GM23338 (cell line): ENCODE results near the gene HSPBAP1. TPM values are rescaled to one million over a fixed set of nuclear protein-coding genes. Genes with fewer than 3 reads are reported as not detected.

Experiments used
- ATAC-seq: fragments of 200-7000 bp; cut with Tn5 transposase; 3 replicates; pipeline ENCODE4 v1.9.1; 2020
- DNase-seq: peaks from one replicate; pipeline ENCODE4 v3.0.0-alpha.2; 2015; ENCODE audit warnings: low spot score
- H2AFZ ChIP-seq: fragments of 200-600 bp; sonication (generic); 2 replicates; pipeline ENCODE4 v1.8.0; 2016; ENCODE audit warnings: antibody characterized with exemption, mild to moderate bottlenecking, moderate library complexity
- H3F3A ChIP-seq: fragments of 200-600 bp; sonication (generic); replicated peaks from 2 replicates; pipeline ENCODE4 v1.8.0; 2017; ENCODE audit warnings: antibody characterized with exemption, mixed run types, low read depth
- H3K27ac ChIP-seq: fragments of 200-600 bp; sonication (generic); 2 replicates; pipeline ENCODE4 v1.6.1; 2016; ENCODE audit warnings: low read depth
- H3K27me3 ChIP-seq: fragments of 200-600 bp; sonication (generic); 2 replicates; pipeline ENCODE4 v1.8.0; 2016; ENCODE audit warnings: mild to moderate bottlenecking, mixed run types, moderate library complexity; ENCODE audit not compliant: insufficient read depth
- H3K36me3 ChIP-seq: fragments of 200-600 bp; sonication (generic); 2 replicates; pipeline ENCODE4 v1.8.0; 2016; ENCODE audit warnings: mild to moderate bottlenecking; ENCODE audit not compliant: insufficient read depth
- H3K4me1 ChIP-seq: fragments of 200-600 bp; sonication (generic); 2 replicates; pipeline ENCODE4 v1.8.0; 2016; ENCODE audit warnings: mild to moderate bottlenecking, moderate library complexity; ENCODE audit not compliant: insufficient read depth
- H3K4me2 ChIP-seq: fragments of 200-600 bp; sonication (generic); 2 replicates; pipeline ENCODE4 v1.7.1; 2017; ENCODE audit warnings: mixed run types
- H3K4me3 ChIP-seq: fragments of 200-600 bp; sonication (generic); 2 replicates; pipeline ENCODE4 v1.6.1; 2016; ENCODE audit warnings: mixed run types
- H3K79me2 ChIP-seq: fragments of 200-600 bp; sonication (generic); replicated peaks from 2 replicates; pipeline ENCODE4 v1.8.0; 2017; ENCODE audit warnings: mild to moderate bottlenecking; ENCODE audit not compliant: insufficient read depth
- H3K9me2 ChIP-seq: fragments of 200-600 bp; sonication (generic); 2 replicates; pipeline ENCODE4 v1.8.0; 2017; ENCODE audit not compliant: insufficient read depth
- H4K20me1 ChIP-seq: fragments of 200-600 bp; sonication (generic); replicated peaks from 2 replicates; pipeline ENCODE4 v1.8.0; 2017; ENCODE audit warnings: mild to moderate bottlenecking; ENCODE audit not compliant: insufficient read depth
- H3K27ac Mint-ChIP-seq: 2 replicates; pipeline ENCODE4 v1.8.0; 2020; ENCODE audit warnings: inconsistent platforms, mild to moderate bottlenecking, moderate library complexity, mixed read lengths
- H3K27me3 Mint-ChIP-seq: 3 replicates; pipeline ENCODE4 v1.8.0; 2022; ENCODE audit warnings: low read depth, mild to moderate bottlenecking, moderate library complexity, mixed read lengths, inconsistent platforms; ENCODE audit not compliant: insufficient read depth, poor library complexity
- H3K36me3 Mint-ChIP-seq: 3 replicates; pipeline ENCODE4 v1.8.0; 2021; ENCODE audit warnings: low read depth, mild to moderate bottlenecking, inconsistent platforms, moderate library complexity, mixed read lengths
- H3K4me1 Mint-ChIP-seq: 3 replicates; pipeline ENCODE4 v1.8.0; 2020; ENCODE audit warnings: mild to moderate bottlenecking, inconsistent platforms, mixed read lengths
- H3K4me3 Mint-ChIP-seq: 3 replicates; pipeline ENCODE4 v1.8.0; 2021; ENCODE audit warnings: moderate library complexity, mild to moderate bottlenecking, inconsistent platforms, mixed read lengths
- H3K9me3 Mint-ChIP-seq: 3 replicates; pipeline ENCODE4 v1.8.0; 2020; ENCODE audit warnings: moderate library complexity, mild to moderate bottlenecking, inconsistent platforms, mixed read lengths
- CREB1 ChIP-seq: fragments of 250-450 bp; sonication (Bioruptor Pico); IDR thresholded peaks from 2 replicates; pipeline ENCODE4 v1.5.0; 2020; ENCODE audit warnings: low read depth, mild to moderate bottlenecking, moderate library complexity
- CTCF ChIP-seq, 2 experiments: fragments of 200-600 bp in 1 of 2; sonication (generic) in 1 of 2; conservative IDR thresholded peaks; 2 replicates each; pipeline versions ENCODE4 v1.5.1 to v1.6.1; 2016 to 2017; ENCODE audit warnings: antibody characterized with exemption in 2 of 2, low read depth in 2 of 2, mild to moderate bottlenecking in 2 of 2, moderate library complexity in 1 of 2
- ETS1 ChIP-seq: IDR thresholded peaks from 2 replicates; pipeline ENCODE4 v1.6.1; 2016; ENCODE audit warnings: antibody characterized with exemption
- EZH2phosphoT487 ChIP-seq: fragments of 200-600 bp; sonication (generic); IDR thresholded peaks from one replicate; pipeline ENCODE4 v1.8.1; 2018; ENCODE audit warnings: antibody characterized with exemption; ENCODE audit not compliant: unreplicated experiment
- JUNB ChIP-seq: IDR thresholded peaks from one replicate; pipeline ENCODE4 v1.6.1; 2016; ENCODE audit warnings: antibody characterized with exemption; ENCODE audit not compliant: unreplicated experiment
- NANOG ChIP-seq: IDR thresholded peaks from 2 replicates; pipeline ENCODE4 v1.6.1; 2016; ENCODE audit warnings: antibody characterized with exemption, borderline replicate concordance
- POLR2AphosphoS5 ChIP-seq: IDR thresholded peaks from 2 replicates; pipeline ENCODE4 v1.6.1; 2016; ENCODE audit warnings: antibody characterized with exemption, low read depth
- REST ChIP-seq: IDR thresholded peaks from one replicate; pipeline ENCODE4 v1.6.1; 2018; ENCODE audit warnings: antibody characterized with exemption; ENCODE audit not compliant: unreplicated experiment
- polyA plus RNA-seq: library from polyadenylated mRNA; unstranded; fragments of >200 nt; fragmentation: Nextera tagmentation; extraction: Ambion mirVana; gene quantifications from 2 replicates; pipeline ENCODE4 v1.2.1, GENCODE V29; 2016
- total RNA-seq: library from RNA; depleted of rRNA; stranded (reverse); fragments of >200 nt; shearing (Covaris generic); gene quantifications from 2 replicates; pipeline ENCODE4 v1.2.3, GENCODE V29; 2014

Gene HSPBAP1
- total and polyA plus RNA-seq, 2 experiments from 2014 or later: 8.0 to 11.7 TPM

- no peak for TF ChIP-seq CTCF (conservative IDR thresholded peaks at IDR 0.05; ENCODE audit: low read depth in 2 of 2)
- no peak for TF ChIP-seq REST
- TF ChIP-seq POLR2AphosphoS5: no peak
- TF ChIP-seq JUNB: no peak
- TF ChIP-seq EZH2phosphoT487: no peak
- no peak for TF ChIP-seq CREB1 (CRISPR knock-in tag)
These were observed 65.4 kb downstream of the HSPBAP1 start (continued) for GRCh38 chr3:122728186-122728585.

- H4K20me1 ChIP-seq: no peaks in the 10 kb centered on the region
- H3K9me2 ChIP-seq: no peaks in the 10 kb centered on the region
- H3K27me3 ChIP-seq: no peaks in the 10 kb centered on the region
- Mint-ChIP-seq H3K27ac (no peak overlapping the region), H3K4me1 (peaks cover 6% of the 10 kb centered on the region; the same call in 2 of the 3 replicates), H3K36me3 (peaks cover 44% of the 10 kb centered on the region), H3K4me3 (no peak overlapping the region), H3K27me3 (peaks cover 12% of the 10 kb centered on the region), H3K9me3 (peaks cover 40% of the 10 kb centered on the region)
- H3K4me3 ChIP-seq: no peak overlapping the region
- H3K36me3 ChIP-seq: peaks cover 4% of the 10 kb centered on the region; the same call in 1 of the 2 replicates
- ATAC-seq (no peak), DNase-seq (no peak)
- H3K79me2 ChIP-seq: no peaks in the 10 kb centered on the region
- no peaks in the 10 kb centered on the region for H3F3A ChIP-seq
- H3K4me1 ChIP-seq: no peaks in the 10 kb centered on the region
- H3K27ac ChIP-seq: no peak overlapping the region
- no peak overlapping the region for H2AFZ ChIP-seq
- no peak overlapping the region for H3K4me2 ChIP-seq
- TF ChIP-seq REST (no peak), POLR2AphosphoS5 (no peak), CTCF (conservative IDR thresholded peaks at IDR 0.05; ENCODE audit: low read depth in 2 of 2) (no peak), JUNB (no peak), ETS1 (no peak), NANOG (no peak)
These were observed 65.9 kb downstream of the HSPBAP1 start for GRCh38 chr3:122727766-122728165.
